Cardiac fibroblast (primary cell): ENCODE data around the gene CSNK1G2.
A peak's percentile ranks its signal among the peaks of the same experiment; 100 is the strongest.

Source experiments
- DNase-seq, 2 donors: peaks; one replicate each; pipeline versions ENCODE4 v3.0.0 to v3.0.0-alpha.2; 2010; ENCODE audit warnings: low read depth in 2 of 2
- H3K4me3 ChIP-seq, 2 donors: replicated peaks in 1 of 2; 1 replicate in 1 of 2; 2 replicates in 1 of 2; pipeline ENCODE4 v1.5.1; 2011; ENCODE audit warnings: low read depth in 2 of 2, low read length in 2 of 2, mild to moderate bottlenecking in 2 of 2, moderate library complexity in 1 of 2
- CTCF ChIP-seq: IDR thresholded peaks from one replicate; pipeline ENCODE4 v1.5.1; 2011; ENCODE audit warnings: low read depth, mild to moderate bottlenecking, low read length, inconsistent platforms

CSNK1G2 gene

GRCh38 chr19:1992759-1993260, 51.8 kb downstream of the CSNK1G2 start:
- TF ChIP-seq CTCF: no peak
- DNase-seq: peak in 1 of 2 donors; percentile 15
- no peak overlapping the region for H3K4me3 ChIP-seq

- DNase-seq: no peak
- H3K4me3 ChIP-seq: no peak overlapping the region
- no peak for TF ChIP-seq CTCF
These were observed 56.6 kb downstream of the CSNK1G2 start for GRCh38 chr19:1997353-1998233.

- no peak for TF ChIP-seq CTCF
- no peak for DNase-seq
- H3K4me3 ChIP-seq: no peak overlapping the region
These were observed 58.0 kb downstream of the CSNK1G2 start for GRCh38 chr19:1998712-1999708.

GRCh38 chr19:1999856-2000515, 59.0 kb downstream of the CSNK1G2 start:
- no peak overlapping the region for H3K4me3 ChIP-seq
- DNase-seq: no peak
- TF ChIP-seq CTCF: no peak

- DNase-seq: no peak
These were observed 62.9 kb downstream of the CSNK1G2 start for GRCh38 chr19:2003874-2004273.

More at GRCh38 chr19:2003874-2004273, 62.9 kb downstream of the CSNK1G2 start:
- TF ChIP-seq CTCF: no peak
- H3K4me3 ChIP-seq: no peak overlapping the region
